ENCODE data around the gene TMEM183A. TPM values are rescaled to one million over a fixed set of nuclear protein-coding genes. Genes with fewer than 3 reads are reported as not detected.
"Not testable (repeated sequence)": the region's sequence is repeated elsewhere in the genome, so short reads cannot be mapped to it uniquely, and the experiment has no call there.

The TMEM183A gene
- total RNA-seq, 1 donor from 2014 or later = 147 TPM

GRCh38 chr1:202986120-202986519, 21.1 kb upstream of the TMEM183A start:
- not testable (repeated sequence) for FAIRE-seq; DNase-seq (ENCODE audit: low spot score in 2 of 2)

GRCh38 chr1:202987255-202987654, 19.9 kb upstream of the TMEM183A start:
- DNase-seq (ENCODE audit: low spot score in 2 of 2) (no peak), FAIRE-seq (no peak)

- FAIRE-seq (no peak), DNase-seq (ENCODE audit: low spot score in 2 of 2) (no peak)
Observed at GRCh38 chr1:202987922-202988583, 19.1 kb upstream of the TMEM183A start.

- FAIRE-seq (no peak), DNase-seq (ENCODE audit: low spot score in 2 of 2) (no peak)
Observed at GRCh38 chr1:202989879-202990278, 17.3 kb upstream of the TMEM183A start.

GRCh38 chr1:202991112-202991511, 16.1 kb upstream of the TMEM183A start:
- DNase-seq (ENCODE audit: low spot score in 2 of 2) = no peak
- no peak for FAIRE-seq

GRCh38 chr1:202994756-202995155, 12.4 kb upstream of the TMEM183A start:
- DNase-seq (ENCODE audit: low spot score in 2 of 2) (no peak), FAIRE-seq (no peak)

GRCh38 chr1:202998836-202999750, 8.1 kb upstream of the TMEM183A start:
- FAIRE-seq (no peak), DNase-seq (ENCODE audit: low spot score in 2 of 2) (peak in 1 of 2 donors; percentile 28)

- no peak for DNase-seq (ENCODE audit: low spot score in 2 of 2)
- FAIRE-seq = no peak
Observed at GRCh38 chr1:203000217-203000944, 6.8 kb upstream of the TMEM183A start.

GRCh38 chr1:203001986-203002385, 5.2 kb upstream of the TMEM183A start:
- FAIRE-seq = no peak

GRCh38 chr1:203002951-203003350, 4.2 kb upstream of the TMEM183A start:
- FAIRE-seq (no peak), DNase-seq (ENCODE audit: low spot score in 2 of 2) (no peak)

More at GRCh38 chr1:203001986-203002385, 5.2 kb upstream of the TMEM183A start:
- no peak for DNase-seq (ENCODE audit: low spot score in 2 of 2)

GRCh38 chr1:203005395-203006142, 1.6 kb upstream of the TMEM183A start:
- not testable (repeated sequence) for DNase-seq (ENCODE audit: low spot score in 2 of 2); FAIRE-seq

- FAIRE-seq = no peak
Observed at GRCh38 chr1:203009185-203009584, 2.0 kb downstream of the TMEM183A start.

GRCh38 chr1:203011582-203011981, 4.4 kb downstream of the TMEM183A start:
- DNase-seq (ENCODE audit: low spot score in 2 of 2) (no peak), FAIRE-seq (no peak)

More at GRCh38 chr1:203009185-203009584, 2.0 kb downstream of the TMEM183A start:
- no peak for DNase-seq (ENCODE audit: low spot score in 2 of 2)

- FAIRE-seq = no peak
- DNase-seq (ENCODE audit: low spot score in 2 of 2) = no peak
Observed at GRCh38 chr1:203017061-203017460, 9.9 kb downstream of the TMEM183A start.

GRCh38 chr1:203017692-203018091, 10.5 kb downstream of the TMEM183A start:
- FAIRE-seq (no peak), DNase-seq (ENCODE audit: low spot score in 2 of 2) (no peak)

GRCh38 chr1:203022855-203023254, 15.7 kb downstream of the TMEM183A start:
- FAIRE-seq = not testable (repeated sequence)

GRCh38 chr1:203025686-203026030, 18.5 kb downstream of the TMEM183A start:
- no peak for FAIRE-seq
- no peak for DNase-seq (ENCODE audit: low spot score in 2 of 2)

More at GRCh38 chr1:203022855-203023254, 15.7 kb downstream of the TMEM183A start:
- not testable (repeated sequence) for DNase-seq (ENCODE audit: low spot score in 2 of 2)

GRCh38 chr1:203026031-203026665, 19.0 kb downstream of the TMEM183A start, which contains the start of gene PPFIA4:
Gene PPFIA4, plus strand, starts transcription at chr1:203026491. Its CDS starts 12,518 bp downstream, at chr1:203039009.
- peak; percentile 90 to 96 for DNase-seq (ENCODE audit: low spot score in 2 of 2)
- FAIRE-seq = no peak

Data from frontal cortex (tissue), 4 donors.